Neural cell (in vitro differentiated cells): ENCODE data around the gene LRR1. TPM values are rescaled to one million over a fixed set of nuclear protein-coding genes. Genes with fewer than 3 reads are reported as not detected.

Source experiments
- H2AFZ ChIP-seq: fragments of 200-600, 300-800 bp; sonication (generic), shearing (Covaris generic); 2 replicates; pipeline ENCODE4 v1.6.0; 2014; ENCODE audit warnings: low read depth, mild to moderate bottlenecking, antibody characterized with exemption, low read length, moderate library complexity
- H3F3A ChIP-seq: fragments of 200-600 bp; shearing (Covaris generic); 2 replicates; pipeline ENCODE4 v1.6.1; 2016; ENCODE audit warnings: mild to moderate bottlenecking, moderate library complexity, mixed read lengths, antibody characterized with exemption, low read length; ENCODE audit not compliant: insufficient read depth, poor library complexity, severe bottlenecking
- H3K27ac ChIP-seq: fragments of 200-600, 300-800 bp; sonication (generic), shearing (Covaris generic); 2 replicates; pipeline ENCODE4 v1.5.1; 2014; ENCODE audit warnings: mild to moderate bottlenecking, low read length, moderate library complexity
- H3K27me3 ChIP-seq: fragments of 300-800, 200-600 bp; sonication (generic), shearing (Covaris generic); 2 replicates; pipeline ENCODE4 v1.6.0; 2014; ENCODE audit warnings: mild to moderate bottlenecking, low read depth, low read length, moderate library complexity; ENCODE audit not compliant: insufficient read depth
- H3K36me3 ChIP-seq: fragments of 300-800, 200-600 bp; sonication (generic), shearing (Covaris generic); 2 replicates; pipeline ENCODE4 v1.5.1; 2014; ENCODE audit warnings: mild to moderate bottlenecking, antibody characterized with exemption, low read length, moderate library complexity; ENCODE audit not compliant: insufficient read depth
- H3K4me2 ChIP-seq: fragments of 300-800, 200-600 bp; sonication (generic), shearing (Covaris generic); 2 replicates; pipeline ENCODE4 v1.6.0; 2014; ENCODE audit warnings: mild to moderate bottlenecking, low read length
- H3K4me3 ChIP-seq: fragments of 300-800, 200-600 bp; sonication (generic), shearing (Covaris generic); 2 replicates; pipeline ENCODE4 v1.5.1; 2014; ENCODE audit warnings: mild to moderate bottlenecking, low read length, moderate library complexity
- H3K79me2 ChIP-seq: fragments of 200-600 bp; shearing (Covaris generic); replicated peaks from 2 replicates; pipeline ENCODE4 v1.6.0; 2014; ENCODE audit warnings: mild to moderate bottlenecking, low read length, moderate library complexity; ENCODE audit not compliant: insufficient read depth
- H3K9ac ChIP-seq: fragments of 300-800, 200-600 bp; sonication (generic), shearing (Covaris generic); 2 replicates; pipeline ENCODE4 v1.6.1; 2016; ENCODE audit warnings: mild to moderate bottlenecking, low read length, mixed read lengths
- H3K9me2 ChIP-seq: fragments of 200-600 bp; shearing (Covaris generic); 2 replicates; pipeline ENCODE4 v1.6.1; 2016; ENCODE audit warnings: mild to moderate bottlenecking, low read length, mixed read lengths; ENCODE audit not compliant: insufficient read depth
- H3K9me3 ChIP-seq: fragments of 200-600, 300-800 bp; sonication (generic), shearing (Covaris generic); 2 replicates; pipeline ENCODE4 v1.6.1; 2016; ENCODE audit warnings: mild to moderate bottlenecking, mixed run types, low read length, moderate library complexity, mixed read lengths
- H4K20me1 ChIP-seq: fragments of 200-600 bp; shearing (Covaris generic); 2 replicates; pipeline ENCODE4 v1.6.1; 2016; ENCODE audit warnings: mild to moderate bottlenecking, mixed run types; ENCODE audit not compliant: insufficient read depth
- EP300 ChIP-seq: fragments of 450-650 bp; conservative IDR thresholded peaks from 2 replicates; pipeline ENCODE4 v1.6.1; 2014; ENCODE audit warnings: antibody characterized with exemption, mild to moderate bottlenecking, moderate library complexity; ENCODE audit not compliant: poor library complexity, severe bottlenecking
- EZH2 ChIP-seq: fragments of 200-600, 300-800 bp; shearing (Covaris generic), sonication (generic); IDR thresholded peaks from 2 replicates; pipeline ENCODE4 v1.6.1; 2014; ENCODE audit warnings: antibody characterized with exemption, low read length, borderline replicate concordance, mild to moderate bottlenecking; ENCODE audit not compliant: insufficient read depth, poor library complexity, severe bottlenecking
- MXI1 ChIP-seq: fragments of 450-650 bp; conservative IDR thresholded peaks from 2 replicates; pipeline ENCODE4 v1.6.1; 2014; ENCODE audit warnings: antibody characterized with exemption, mild to moderate bottlenecking; ENCODE audit not compliant: poor library complexity, severe bottlenecking
- POLR2AphosphoS5 ChIP-seq: IDR thresholded peaks from 2 replicates; pipeline ENCODE4 v1.6.1; 2012
- RAD21 ChIP-seq: fragments of 450-650 bp; conservative IDR thresholded peaks from 2 replicates; pipeline ENCODE4 v1.6.1; 2014; ENCODE audit warnings: antibody characterized with exemption, mild to moderate bottlenecking, moderate library complexity
- SMC3 ChIP-seq: fragments of 450-650 bp; conservative IDR thresholded peaks from 2 replicates; pipeline ENCODE4 v1.6.1; 2014; ENCODE audit warnings: antibody characterized with exemption, mild to moderate bottlenecking, moderate library complexity; ENCODE audit not compliant: poor library complexity
- TAF1 ChIP-seq: IDR thresholded peaks from 2 replicates; pipeline ENCODE4 v1.6.1; 2012; ENCODE audit warnings: low read depth
- polyA plus RNA-seq: library from polyadenylated mRNA; depleted of rRNA; stranded (reverse); fragments of >200 nt; gene quantifications from 2 replicates; pipeline ENCODE4 v1.2.3, GENCODE V29; 2014
- TF ChIP-seq, protein P1 (sequence below): fragments of 450-650 bp; IDR thresholded peaks from 2 replicates; pipeline ENCODE4 v1.5.1; 2014; ENCODE audit warnings: antibody characterized with exemption, mild to moderate bottlenecking, moderate library complexity; ENCODE audit not compliant: poor library complexity, severe bottlenecking
- TF ChIP-seq, protein P2 (sequence below): IDR thresholded peaks from 2 replicates; pipeline ENCODE4 v1.6.1; 2012; ENCODE audit warnings: borderline replicate concordance

The LRR1 gene
- polyA plus RNA-seq, 1 donor from 2014 or later = 4.4 TPM

DNA sequence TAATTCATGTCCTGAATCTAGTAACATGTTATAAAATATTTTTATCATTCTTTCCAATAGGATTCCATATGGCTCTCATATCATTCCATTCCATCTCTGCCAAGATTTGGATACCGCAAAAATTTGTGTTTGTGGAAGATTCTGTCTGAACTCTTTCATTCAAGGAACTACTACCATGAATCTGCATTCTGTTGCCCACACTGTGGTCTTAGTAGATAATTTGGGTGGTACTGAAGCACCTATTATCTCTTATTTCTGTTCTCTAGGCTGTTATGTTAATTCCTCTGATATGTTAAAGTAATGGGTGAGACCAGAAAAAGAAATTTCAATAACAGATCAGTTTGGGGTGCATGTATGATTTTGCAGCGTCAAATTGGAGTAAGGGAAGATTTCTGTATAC is 15.5 kb downstream of the LRR1 start:
- no peaks in the 10 kb centered on the region for H3F3A ChIP-seq
- H3K36me3 ChIP-seq = peaks cover 14% of the 10 kb centered on the region
- no peak overlapping the region for H3K4me2 ChIP-seq
- TF ChIP-seq EZH2 (no peak), POLR2AphosphoS5 (no peak), SMC3 (no peak), MXI1 (no peak), TAF1 (no peak), RAD21 (no peak)
- TF ChIP-seq, protein P1, sequence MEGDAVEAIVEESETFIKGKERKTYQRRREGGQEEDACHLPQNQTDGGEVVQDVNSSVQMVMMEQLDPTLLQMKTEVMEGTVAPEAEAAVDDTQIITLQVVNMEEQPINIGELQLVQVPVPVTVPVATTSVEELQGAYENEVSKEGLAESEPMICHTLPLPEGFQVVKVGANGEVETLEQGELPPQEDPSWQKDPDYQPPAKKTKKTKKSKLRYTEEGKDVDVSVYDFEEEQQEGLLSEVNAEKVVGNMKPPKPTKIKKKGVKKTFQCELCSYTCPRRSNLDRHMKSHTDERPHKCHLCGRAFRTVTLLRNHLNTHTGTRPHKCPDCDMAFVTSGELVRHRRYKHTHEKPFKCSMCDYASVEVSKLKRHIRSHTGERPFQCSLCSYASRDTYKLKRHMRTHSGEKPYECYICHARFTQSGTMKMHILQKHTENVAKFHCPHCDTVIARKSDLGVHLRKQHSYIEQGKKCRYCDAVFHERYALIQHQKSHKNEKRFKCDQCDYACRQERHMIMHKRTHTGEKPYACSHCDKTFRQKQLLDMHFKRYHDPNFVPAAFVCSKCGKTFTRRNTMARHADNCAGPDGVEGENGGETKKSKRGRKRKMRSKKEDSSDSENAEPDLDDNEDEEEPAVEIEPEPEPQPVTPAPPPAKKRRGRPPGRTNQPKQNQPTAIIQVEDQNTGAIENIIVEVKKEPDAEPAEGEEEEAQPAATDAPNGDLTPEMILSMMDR = no peak
- H3K27ac ChIP-seq = no peak overlapping the region
- H3K9me3 ChIP-seq = no peaks in the 10 kb centered on the region
- no peaks in the 10 kb centered on the region for H3K9me2 ChIP-seq
- H2AFZ ChIP-seq = no peak overlapping the region
- no peaks in the 10 kb centered on the region for H3K27me3 ChIP-seq
- no peaks in the 10 kb centered on the region for H4K20me1 ChIP-seq
- peaks cover 17% of the 10 kb centered on the region for H3K79me2 ChIP-seq
- no peak overlapping the region for H3K4me3 ChIP-seq
- no peak overlapping the region for H3K9ac ChIP-seq

DNA sequence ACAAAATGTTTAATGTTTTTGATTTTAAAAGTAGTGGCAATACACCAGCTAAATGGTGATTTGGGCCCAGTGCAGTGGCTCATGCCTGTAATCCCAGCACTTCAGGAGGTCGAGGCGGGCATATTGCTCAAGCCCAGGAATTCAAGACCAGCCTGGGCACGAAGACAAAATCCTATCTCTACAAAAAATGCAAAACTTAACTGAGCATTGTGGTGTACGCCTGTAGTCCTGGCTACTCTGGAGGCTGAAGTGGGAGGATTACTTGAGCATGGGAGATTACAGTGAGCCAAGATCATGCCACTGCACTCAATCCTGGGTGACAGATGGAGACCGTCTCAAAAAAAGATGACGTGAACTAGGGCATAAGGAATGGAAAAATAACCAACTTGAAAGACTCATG is 17.0 kb downstream of the LRR1 start:
- Histone ChIP-seq H3F3A (no peaks in the 10 kb centered on the region), H4K20me1 (no peaks in the 10 kb centered on the region), H3K36me3 (peaks cover 14% of the 10 kb centered on the region), H3K9me2 (no peaks in the 10 kb centered on the region), H2AFZ (no peak overlapping the region), H3K79me2 (peaks cover 22% of the 10 kb centered on the region), H3K4me2 (no peak overlapping the region), H3K9me3 (no peaks in the 10 kb centered on the region), H3K9ac (no peak overlapping the region), H3K27me3 (no peaks in the 10 kb centered on the region), H3K4me3 (no peak overlapping the region), H3K27ac (no peak overlapping the region)
- no peak for TF ChIP-seq EP300
- no peak for TF ChIP-seq POLR2AphosphoS5
- TF ChIP-seq, protein P1 = no peak
- TF ChIP-seq SMC3 = no peak
- TF ChIP-seq EZH2 = no peak
- TF ChIP-seq, protein P2, sequence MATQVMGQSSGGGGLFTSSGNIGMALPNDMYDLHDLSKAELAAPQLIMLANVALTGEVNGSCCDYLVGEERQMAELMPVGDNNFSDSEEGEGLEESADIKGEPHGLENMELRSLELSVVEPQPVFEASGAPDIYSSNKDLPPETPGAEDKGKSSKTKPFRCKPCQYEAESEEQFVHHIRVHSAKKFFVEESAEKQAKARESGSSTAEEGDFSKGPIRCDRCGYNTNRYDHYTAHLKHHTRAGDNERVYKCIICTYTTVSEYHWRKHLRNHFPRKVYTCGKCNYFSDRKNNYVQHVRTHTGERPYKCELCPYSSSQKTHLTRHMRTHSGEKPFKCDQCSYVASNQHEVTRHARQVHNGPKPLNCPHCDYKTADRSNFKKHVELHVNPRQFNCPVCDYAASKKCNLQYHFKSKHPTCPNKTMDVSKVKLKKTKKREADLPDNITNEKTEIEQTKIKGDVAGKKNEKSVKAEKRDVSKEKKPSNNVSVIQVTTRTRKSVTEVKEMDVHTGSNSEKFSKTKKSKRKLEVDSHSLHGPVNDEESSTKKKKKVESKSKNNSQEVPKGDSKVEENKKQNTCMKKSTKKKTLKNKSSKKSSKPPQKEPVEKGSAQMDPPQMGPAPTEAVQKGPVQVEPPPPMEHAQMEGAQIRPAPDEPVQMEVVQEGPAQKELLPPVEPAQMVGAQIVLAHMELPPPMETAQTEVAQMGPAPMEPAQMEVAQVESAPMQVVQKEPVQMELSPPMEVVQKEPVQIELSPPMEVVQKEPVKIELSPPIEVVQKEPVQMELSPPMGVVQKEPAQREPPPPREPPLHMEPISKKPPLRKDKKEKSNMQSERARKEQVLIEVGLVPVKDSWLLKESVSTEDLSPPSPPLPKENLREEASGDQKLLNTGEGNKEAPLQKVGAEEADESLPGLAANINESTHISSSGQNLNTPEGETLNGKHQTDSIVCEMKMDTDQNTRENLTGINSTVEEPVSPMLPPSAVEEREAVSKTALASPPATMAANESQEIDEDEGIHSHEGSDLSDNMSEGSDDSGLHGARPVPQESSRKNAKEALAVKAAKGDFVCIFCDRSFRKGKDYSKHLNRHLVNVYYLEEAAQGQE = no peak
- TF ChIP-seq TAF1 = no peak
